B cell (primary cell): ENCODE measurements around the gene STXBP6. TPM values are rescaled to one million over a fixed set of nuclear protein-coding genes. Genes with fewer than 3 reads are reported as not detected.

Experiments
- ATAC-seq: fragments of 200-7000 bp; cut with Tn5 transposase; one replicate; pipeline ENCODE4 v1.10.0; 2021; ENCODE audit warnings: low read depth, mild to moderate bottlenecking, moderate number of reproducible peaks, moderate library complexity
- CTCF ChIA-PET: fragments of 350-600 bp; sonication (Branson Sonifier 250); formaldehyde crosslinking; loops from one replicate; lab custom pipeline; 2021; ENCODE audit warnings: antibody characterized with exemption, inconsistent platforms; lab: Charles Lee
- POLR2A ChIA-PET: fragments of 350-600 bp; sonication (Branson Sonifier 250); formaldehyde crosslinking; loops from one replicate; lab custom pipeline; 2021; ENCODE audit warnings: antibody characterized with exemption; lab: Charles Lee
- DNase-seq: peaks from one replicate; pipeline ENCODE4 v3.0.0; 2013
- H2AFZ ChIP-seq: 2 replicates; pipeline ENCODE4 v1.6.1; 2012; ENCODE audit warnings: mild to moderate bottlenecking, low read depth, low read length; ENCODE audit not compliant: insufficient read depth, poor library complexity, severe bottlenecking
- H3K27ac ChIP-seq, 2 donors: 1 replicate in 1 of 2; 2 replicates in 1 of 2; pipeline ENCODE4 v1.5.1; 2012 to 2013; ENCODE audit warnings: low read length in 2 of 2, mild to moderate bottlenecking in 2 of 2, moderate library complexity in 1 of 2
- H3K27me3 ChIP-seq, 4 experiments: fragments of 200-600 bp in 1 of 4; sonication (generic) in 1 of 4; replicated peaks in 1 of 4; 1 replicate in 2 of 4; 2 replicates in 2 of 4; pipeline versions ENCODE4 v1.6.1 to v1.7.0; 2013 to 2016; ENCODE audit warnings: low read length in 3 of 4, mild to moderate bottlenecking in 2 of 4, mixed read lengths in 1 of 4, moderate library complexity in 1 of 4; ENCODE audit not compliant: insufficient read depth in 4 of 4, control insufficient read depth in 3 of 4; ENCODE audit errors: control extremely low read depth in 1 of 4
- H3K36me3 ChIP-seq, 2 experiments: replicated peaks in 1 of 2; 1 replicate in 1 of 2; 2 replicates in 1 of 2; pipeline versions ENCODE4 v1.6.1 to v1.7.1; 2013; ENCODE audit warnings: low read length in 1 of 2; ENCODE audit not compliant: insufficient read depth in 2 of 2, control insufficient read depth in 1 of 2; ENCODE audit errors: control extremely low read depth in 1 of 2, extremely low read depth in 1 of 2
- H3K4me1 ChIP-seq, 2 donors: fragments of 200-600 bp in 1 of 2; sonication (generic) in 1 of 2; 1 replicate in 1 of 2; 2 replicates in 1 of 2; pipeline versions ENCODE4 v1.5.1 to v1.6.1; 2013 to 2017; ENCODE audit warnings: low read length in 2 of 2; ENCODE audit not compliant: control insufficient read depth in 2 of 2, insufficient read depth in 2 of 2
- H3K4me2 ChIP-seq: replicated peaks from 2 replicates; pipeline ENCODE3; 2012; ENCODE audit warnings: mild to moderate bottlenecking, low read depth, low read length; ENCODE audit not compliant: poor library complexity, severe bottlenecking
- H3K4me3 ChIP-seq, 5 experiments: fragments of 200-600 bp in 1 of 5; sonication (generic) in 1 of 5; 1 replicate in 3 of 5; 2 replicates in 2 of 5; pipeline versions ENCODE4 v1.5.1 to v1.7.0; 2011 to 2016; ENCODE audit warnings: low read length in 4 of 5, mild to moderate bottlenecking in 4 of 5, low read depth in 2 of 5, control low read depth in 1 of 5, moderate library complexity in 1 of 5; ENCODE audit not compliant: insufficient read depth in 1 of 5; ENCODE audit errors: control extremely low read depth in 1 of 5, extremely low read depth in 1 of 5
- H3K79me2 ChIP-seq: fragments of 200-600 bp; sonication (generic); one replicate; pipeline ENCODE4 v1.6.0; 2016; ENCODE audit warnings: low read length; ENCODE audit not compliant: control insufficient read depth, insufficient read depth
- H3K9ac ChIP-seq: fragments of 200-600 bp; sonication (generic); 2 replicates; pipeline ENCODE4 v1.6.1; 2017; ENCODE audit warnings: mild to moderate bottlenecking, low read length, moderate library complexity
- H3K9me3 ChIP-seq, 3 donors: one replicate each; pipeline versions ENCODE4 v1.6.1 to v1.7.1; 2013; ENCODE audit warnings: low read length in 2 of 3; ENCODE audit not compliant: control insufficient read depth in 2 of 3, insufficient read depth in 1 of 3; ENCODE audit errors: control extremely low read depth in 1 of 3
- H4K20me1 ChIP-seq: 2 replicates; pipeline ENCODE4 v1.6.0; 2012; ENCODE audit warnings: mild to moderate bottlenecking, low read length; ENCODE audit not compliant: insufficient read depth, control insufficient read depth, poor library complexity, severe bottlenecking
- H3K27ac Mint-ChIP-seq: one replicate; pipeline ENCODE4 v1.8.0; 2021; ENCODE audit warnings: mixed read lengths
- H3K27me3 Mint-ChIP-seq: one replicate; pipeline ENCODE4 v1.8.0; 2021; ENCODE audit warnings: mixed read lengths
- H3K4me1 Mint-ChIP-seq: one replicate; pipeline ENCODE4 v1.8.0; 2021; ENCODE audit warnings: mixed read lengths
- H3K4me3 Mint-ChIP-seq: one replicate; pipeline ENCODE4 v1.8.0; 2021; ENCODE audit warnings: mixed read lengths
- H3K9me3 Mint-ChIP-seq: one replicate; pipeline ENCODE4 v1.8.0; 2022; ENCODE audit warnings: mixed read lengths; ENCODE audit not compliant: insufficient read depth
- EZH2 ChIP-seq: IDR thresholded peaks from 2 replicates; pipeline ENCODE4 v1.6.1; 2012; ENCODE audit warnings: borderline replicate concordance, low read depth, mild to moderate bottlenecking, moderate library complexity, low read length; ENCODE audit not compliant: insufficient read depth, poor library complexity, severe bottlenecking
- intact Hi-C: fragments of 100-400 bp; cut with micrococcal nuclease; formaldehyde crosslinking; loops from one replicate; pipeline ENCODE4 v1.10.0; 2022
- polyA plus RNA-seq: library from polyadenylated mRNA; depleted of rRNA; stranded (reverse); fragments of >200 nt; gene quantifications from 2 replicates; pipeline ENCODE4 v1.2.3, GENCODE V29; 2012
- total RNA-seq, 2 donors: library from RNA; stranded (reverse); fragments of 120-200 nt in 1 of 2; gene quantifications; 1 replicate in 1 of 2; 2 replicates in 1 of 2; pipeline versions ENCODE4 v1.2.3 to v1.2.4, GENCODE V29; 2013 to 2022
- TF ChIP-seq, protein P1 (sequence below): fragments of 200-600 bp; IDR thresholded peaks from one replicate; pipeline ENCODE4 v1.8.0; 2022; ENCODE audit warnings: antibody characterized with exemption, mild to moderate bottlenecking

The STXBP6 gene
- total and polyA plus RNA-seq, 2 donors (not counting 1 experiment from before 2014, with no cell fraction given) = 0.01 TPM; not detected in 1

DNA sequence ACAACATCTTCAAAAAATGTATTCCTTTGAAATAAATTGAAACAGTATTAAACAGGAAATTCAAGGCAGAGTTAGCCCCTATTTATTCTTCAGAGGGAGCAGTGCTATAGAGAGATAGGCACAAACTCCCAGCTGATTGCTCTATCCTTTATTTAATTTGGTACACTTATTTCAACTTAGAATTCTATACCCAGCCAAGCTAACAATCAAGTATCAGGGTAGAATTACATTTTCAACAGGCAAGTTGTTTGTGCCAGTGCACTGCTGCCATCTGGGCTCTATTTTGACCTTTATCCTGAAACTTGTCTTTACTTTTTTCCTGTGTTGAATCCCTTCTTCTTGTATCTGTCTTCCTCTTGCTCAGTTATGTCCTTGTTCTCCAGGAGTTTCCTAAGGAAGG is 159.2 kb downstream of the STXBP6 start:
- Histone ChIP-seq H2AFZ (no peak overlapping the region), H3K27ac (no peak overlapping the region), H3K27me3 (no peaks in the 10 kb centered on the region), H3K4me3 (no peak overlapping the region), H3K9ac (no peak overlapping the region), H3K79me2 (no peaks in the 10 kb centered on the region), H3K9me3 (peaks cover 0 to 8% (median 1%) of the 10 kb centered on the region in 3 donors), H3K36me3 (no peaks in the 10 kb centered on the region), H3K4me1 (no peaks in the 10 kb centered on the region), H4K20me1 (no peaks in the 10 kb centered on the region), H3K4me2 (no peak overlapping the region)
- ATAC-seq (no peak), DNase-seq (no peak)
- peaks cover 10% of the 10 kb centered on the region for H3K27me3 Mint-ChIP-seq
- peaks cover 10% of the 10 kb centered on the region for H3K9me3 Mint-ChIP-seq
- TF ChIP-seq, protein P1, sequence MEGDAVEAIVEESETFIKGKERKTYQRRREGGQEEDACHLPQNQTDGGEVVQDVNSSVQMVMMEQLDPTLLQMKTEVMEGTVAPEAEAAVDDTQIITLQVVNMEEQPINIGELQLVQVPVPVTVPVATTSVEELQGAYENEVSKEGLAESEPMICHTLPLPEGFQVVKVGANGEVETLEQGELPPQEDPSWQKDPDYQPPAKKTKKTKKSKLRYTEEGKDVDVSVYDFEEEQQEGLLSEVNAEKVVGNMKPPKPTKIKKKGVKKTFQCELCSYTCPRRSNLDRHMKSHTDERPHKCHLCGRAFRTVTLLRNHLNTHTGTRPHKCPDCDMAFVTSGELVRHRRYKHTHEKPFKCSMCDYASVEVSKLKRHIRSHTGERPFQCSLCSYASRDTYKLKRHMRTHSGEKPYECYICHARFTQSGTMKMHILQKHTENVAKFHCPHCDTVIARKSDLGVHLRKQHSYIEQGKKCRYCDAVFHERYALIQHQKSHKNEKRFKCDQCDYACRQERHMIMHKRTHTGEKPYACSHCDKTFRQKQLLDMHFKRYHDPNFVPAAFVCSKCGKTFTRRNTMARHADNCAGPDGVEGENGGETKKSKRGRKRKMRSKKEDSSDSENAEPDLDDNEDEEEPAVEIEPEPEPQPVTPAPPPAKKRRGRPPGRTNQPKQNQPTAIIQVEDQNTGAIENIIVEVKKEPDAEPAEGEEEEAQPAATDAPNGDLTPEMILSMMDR = no peak
- TF ChIP-seq EZH2 = no peak
- no peak overlapping the region for H3K27ac Mint-ChIP-seq
- intact Hi-C loops = no loop called here
- no peaks in the 10 kb centered on the region for H3K4me1 Mint-ChIP-seq
- POLR2A ChIA-PET = no interaction called here
- CTCF ChIA-PET = no interaction called here
- no peak overlapping the region for H3K4me3 Mint-ChIP-seq

DNA sequence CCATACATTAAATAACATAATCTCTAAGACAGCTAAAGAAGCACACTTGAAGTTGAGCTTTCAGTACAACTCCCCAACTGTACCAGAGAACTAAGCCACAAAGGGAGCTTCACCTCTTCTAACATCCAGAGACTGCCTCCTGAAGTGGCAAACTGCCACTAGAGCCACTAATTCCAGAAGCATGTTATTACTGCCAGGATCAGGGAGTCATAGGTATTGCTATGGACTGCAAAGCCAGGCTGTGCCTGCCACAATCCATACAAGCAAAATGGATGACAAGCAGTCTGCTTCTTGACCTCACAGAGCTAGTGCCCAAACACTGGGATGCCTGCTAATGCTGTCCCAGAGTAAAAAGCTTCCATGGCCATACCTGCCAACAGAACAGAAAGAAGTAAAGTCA is 160.1 kb downstream of the STXBP6 start:
- TF ChIP-seq, protein P1 = no peak
- TF ChIP-seq EZH2 = no peak

More for the DNA sequence above, 160.1 kb downstream of the STXBP6 start:
- no peak overlapping the region for H3K27ac Mint-ChIP-seq
- Histone ChIP-seq H3K27me3 (no peaks in the 10 kb centered on the region), H4K20me1 (no peaks in the 10 kb centered on the region), H2AFZ (no peak overlapping the region), H3K4me3 (no peak overlapping the region), H3K9me3 (peaks cover 0 to 8% (median 1%) of the 10 kb centered on the region in 3 donors), H3K36me3 (no peaks in the 10 kb centered on the region), H3K9ac (no peak overlapping the region), H3K27ac (no peak overlapping the region), H3K4me1 (no peaks in the 10 kb centered on the region), H3K4me2 (no peak overlapping the region), H3K79me2 (no peaks in the 10 kb centered on the region)
- H3K4me1 Mint-ChIP-seq = no peaks in the 10 kb centered on the region
- ATAC-seq (no peak), DNase-seq (no peak)
- ChIA-PET POLR2A (no interaction called here), CTCF (no interaction called here)
- peaks cover 10% of the 10 kb centered on the region for H3K27me3 Mint-ChIP-seq
- intact Hi-C loops = no loop called here
- H3K9me3 Mint-ChIP-seq = peaks cover 10% of the 10 kb centered on the region
- H3K4me3 Mint-ChIP-seq = no peak overlapping the region
